Heart right ventricle (tissue), 16 donors: Measurements from ENCODE around the gene WWP2. TPM values are rescaled to one million over a fixed set of nuclear protein-coding genes. Genes with fewer than 3 reads are reported as not detected.

Source experiments
- ATAC-seq, 8 donors: fragments of 200-7000 bp; cut with Tn5 transposase; one replicate each; pipeline ENCODE4 v1.9.1; 2020; ENCODE audit warnings: mild to moderate bottlenecking in 8 of 8, moderate library complexity in 8 of 8, moderate number of reproducible peaks in 1 of 8
- DNase-seq, 2 donors: peaks; one replicate each; pipeline ENCODE4 v3.0.0-alpha.2; 2020
- H3K27ac ChIP-seq, 10 donors: fragments of 200-600 bp; sonication (generic) in 2 of 10; one replicate each; pipeline versions ENCODE4 v1.5.0 to v1.8.0; 2020 to 2022; ENCODE audit warnings: mild to moderate bottlenecking in 3 of 10
- H3K27me3 ChIP-seq, 7 donors: fragments of 200-600 bp; one replicate each; pipeline ENCODE4 v1.8.0; 2021 to 2022; ENCODE audit warnings: mild to moderate bottlenecking in 2 of 7
- H3K36me3 ChIP-seq, 9 donors: fragments of 200-600 bp; sonication (generic) in 1 of 9; one replicate each; pipeline versions ENCODE4 v1.5.0 to v1.8.0; 2020 to 2022; ENCODE audit warnings: mild to moderate bottlenecking in 2 of 9
- H3K4me1 ChIP-seq, 9 donors: fragments of 200-600 bp; sonication (generic) in 1 of 9; one replicate each; pipeline versions ENCODE4 v1.5.0 to v1.8.0; 2020 to 2022; ENCODE audit warnings: mild to moderate bottlenecking in 4 of 9
- H3K4me3 ChIP-seq, 10 donors: fragments of 200-600 bp; sonication (generic) in 2 of 10; one replicate each; pipeline versions ENCODE4 v1.5.0 to v1.8.0; 2020 to 2022; ENCODE audit warnings: mild to moderate bottlenecking in 7 of 10, moderate library complexity in 2 of 10
- H3K9me3 ChIP-seq, 11 donors: fragments of 200-600 bp in 10 of 11; sonication (generic) in 2 of 11; one replicate each; pipeline versions ENCODE4 v1.5.0 to v1.8.0; 2013 to 2022; ENCODE audit warnings: mild to moderate bottlenecking in 2 of 11, control low read depth in 1 of 11, moderate library complexity in 1 of 11
- CTCF ChIP-seq, 9 donors: fragments of 200-600 bp; sonication (generic) in 2 of 9; IDR thresholded peaks; one replicate each; pipeline versions ENCODE4 v1.5.0 to v1.8.0; 2021 to 2022; ENCODE audit warnings: antibody characterized with exemption in 9 of 9, mild to moderate bottlenecking in 5 of 9, moderate library complexity in 1 of 9
- WGBS, 2 donors: extraction: QIAGEN DNeasy Blood & Tissue Kit; methylation state at CpG; one replicate each; pipeline ENCODE4 v1.1.7; 2013; ENCODE audit warnings: inconsistent platforms in 1 of 2; 5-methylcytosine and 5-hydroxymethylcytosine counted together
- intact Hi-C, 10 donors: fragments of 100-400 bp; cut with DNase I; formaldehyde crosslinking; loops; one replicate each; pipeline versions ENCODE4 v1.11.1 to v1.14.2; 2022
- polyA plus RNA-seq, 2 donors: library from polyadenylated mRNA; stranded (reverse); fragments of 200-250 nt; gene quantifications; one replicate each; pipeline ENCODE4 v1.2.3, GENCODE V29; 2013
- total RNA-seq, 10 donors: library from RNA; stranded (reverse); fragmentation: NEBNext Ultra II Directional in 3 of 10; extraction: Animal tissue kit (Norgen Biotek cat#: 25700) in 3 of 10; gene quantifications; one replicate each; pipeline versions ENCODE4 v1.2.1 to v1.2.4, GENCODE V29; 2021 to 2023
- donor health status: Arrhythmogenic right ventricular cardiomyopathy.
- donor health status: ischemic (EF 13 %, LVEDD 7.1; RV severe dilation, severe dysfunction).
- donor health status: healthy with polysubstance abuse.
- donor health status: DM: no; HTN: yes; CAD: no.
- donor health status: DM: no; HTN: no; CAD: no.
- donor health status: ischemic (EF 25% LVEDD 6.9; RV normal size, moderate dysfunction).
- donor health status: ischemic (EF 25% LVEDD 5.7; RV mildly dilated, moderate dysfunction).
- donor health status: healthy.
- donor health status: DM: yes; HTN: yes; CAD: no.
- donor health status: Ischemic cardiomyopathy.
- donor health status: ischemic (EF 35%, LVEDD 5.7; RV mildly dilated, moderate dysfunction).
- donor health status: nonischemic (EF 11% LVEDD 7.7; RV severe dilation, severe dysfunction).
- donor health status: DM: yes; HTN: yes; CAD: no.
- donor health status: PGD.
- donor health status: ischemic (EF 29% LVEDD 5.4; RV normal size, mild dysfunction).
- donor health status: nonischemic (EF 23%, LVEDD 6.1; RV moderate dilation, normal function).

The WWP2 gene
- total and polyA plus RNA-seq, 12 donors = 9.0 to 31.1 (median 20.7) TPM

GRCh38 chr16:69847643-69848042, 85.5 kb downstream of the WWP2 start:
- Histone ChIP-seq H3K27me3 (no peaks in the 10 kb centered on the region), H3K36me3 (peaks cover 0 to 35% (median under 1%) of the 10 kb centered on the region in 9 donors), H3K9me3 (no peaks in the 10 kb centered on the region), H3K27ac (peak overlapping the region in 7 of 10 donors; percentile 75 to 96 (median 84)), H3K4me3 (no peak overlapping the region), H3K4me1 (peaks cover 0 to 38% (median 26%) of the 10 kb centered on the region in 9 donors)
- DNase-seq = no peak
- WGBS, 2 donors = 82 to 86% methylated on average over 5 of the region's 5 CpGs
- intact Hi-C loops = no loop called here
- no peak for TF ChIP-seq CTCF (IDR thresholded peaks at IDR 0.05)
- no peak for ATAC-seq

GRCh38 chr16:69848637-69849545, 86.8 kb downstream of the WWP2 start:
- peak in 6 of 9 donors; percentile 17 to 48 (median 26) for TF ChIP-seq CTCF (IDR thresholded peaks at IDR 0.05)
- 7 to 8% methylated on average over 8 of the region's 8 CpGs for WGBS, 2 donors
- DNase-seq = peak; percentile 82 to 93
- peak; percentile 96 to 99 (median 99) for ATAC-seq
- peaks cover 0 to 38% (median 26%) of the 10 kb centered on the region in 9 donors for H3K4me1 ChIP-seq
- H3K36me3 ChIP-seq = peaks cover 0 to 30% (median 0%) of the 10 kb centered on the region in 9 donors
- intact Hi-C loops = no loop called here
- H3K27ac ChIP-seq = peak overlapping the region; percentile 57 to 96 (median 83)
- H3K4me3 ChIP-seq = peak overlapping the region in 4 of 10 donors; percentile 2 to 29 (median 12)
- no peaks in the 10 kb centered on the region for H3K27me3 ChIP-seq
- H3K9me3 ChIP-seq = no peaks in the 10 kb centered on the region

GRCh38 chr16:69851491-69852240, 89.5 kb downstream of the WWP2 start:
- no peak for TF ChIP-seq CTCF (IDR thresholded peaks at IDR 0.05)
- intact Hi-C loops = no loop called here
- peaks cover 0 to 48% (median 34%) of the 10 kb centered on the region in 9 donors for H3K4me1 ChIP-seq
- ATAC-seq = no peak
- no peaks in the 10 kb centered on the region for H3K9me3 ChIP-seq
- no peak overlapping the region for H3K27ac ChIP-seq
- WGBS, 2 donors = 77 to 84% methylated on average over 13 of the region's 13 CpGs
- DNase-seq = no peak
- H3K4me3 ChIP-seq = no peak overlapping the region
- H3K36me3 ChIP-seq = peaks cover 0 to 16% (median 0%) of the 10 kb centered on the region in 9 donors
- H3K27me3 ChIP-seq = no peaks in the 10 kb centered on the region

- Histone ChIP-seq H3K4me3 (no peak overlapping the region), H3K9me3 (no peaks in the 10 kb centered on the region), H3K27ac (no peak overlapping the region), H3K27me3 (no peaks in the 10 kb centered on the region), H3K36me3 (peaks cover 0 to 15% (median 0%) of the 10 kb centered on the region in 9 donors), H3K4me1 (peaks cover 0 to 41% (median 28%) of the 10 kb centered on the region in 9 donors)
- no peak for TF ChIP-seq CTCF (IDR thresholded peaks at IDR 0.05)
- intact Hi-C loops = no loop called here
- no peak for DNase-seq
- no peak for ATAC-seq
- WGBS, 2 donors = 76 to 92% methylated on average over 4 of the region's 4 CpGs
Observed at GRCh38 chr16:69852815-69853214, 90.7 kb downstream of the WWP2 start.
